ENCODE data around the gene COL5A1.

The COL5A1 gene

DNA sequence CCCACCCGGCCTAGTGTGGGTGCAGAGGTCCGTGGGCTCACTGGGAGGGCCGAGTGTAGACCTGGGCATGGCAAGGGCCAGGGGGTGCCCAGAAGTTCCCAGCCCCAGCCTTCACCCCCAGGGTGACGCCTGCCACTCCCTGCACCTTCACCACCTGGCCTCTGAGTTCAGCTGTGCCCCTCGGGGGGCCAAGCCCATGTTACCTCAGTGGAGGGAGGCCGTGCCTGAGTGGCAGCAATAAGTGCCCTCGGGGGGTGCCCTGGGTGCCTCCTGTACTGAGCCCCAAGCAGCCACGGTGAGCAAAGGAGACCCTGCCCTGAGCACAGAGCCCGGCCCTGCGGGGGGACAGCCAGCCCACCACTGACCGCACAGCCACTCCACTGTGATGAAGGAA, 228.7 kb downstream of the COL5A1 start:
- no peaks in the 10 kb centered on the region for H3K4me1 ChIP-seq
- TF ChIP-seq, protein P1, sequence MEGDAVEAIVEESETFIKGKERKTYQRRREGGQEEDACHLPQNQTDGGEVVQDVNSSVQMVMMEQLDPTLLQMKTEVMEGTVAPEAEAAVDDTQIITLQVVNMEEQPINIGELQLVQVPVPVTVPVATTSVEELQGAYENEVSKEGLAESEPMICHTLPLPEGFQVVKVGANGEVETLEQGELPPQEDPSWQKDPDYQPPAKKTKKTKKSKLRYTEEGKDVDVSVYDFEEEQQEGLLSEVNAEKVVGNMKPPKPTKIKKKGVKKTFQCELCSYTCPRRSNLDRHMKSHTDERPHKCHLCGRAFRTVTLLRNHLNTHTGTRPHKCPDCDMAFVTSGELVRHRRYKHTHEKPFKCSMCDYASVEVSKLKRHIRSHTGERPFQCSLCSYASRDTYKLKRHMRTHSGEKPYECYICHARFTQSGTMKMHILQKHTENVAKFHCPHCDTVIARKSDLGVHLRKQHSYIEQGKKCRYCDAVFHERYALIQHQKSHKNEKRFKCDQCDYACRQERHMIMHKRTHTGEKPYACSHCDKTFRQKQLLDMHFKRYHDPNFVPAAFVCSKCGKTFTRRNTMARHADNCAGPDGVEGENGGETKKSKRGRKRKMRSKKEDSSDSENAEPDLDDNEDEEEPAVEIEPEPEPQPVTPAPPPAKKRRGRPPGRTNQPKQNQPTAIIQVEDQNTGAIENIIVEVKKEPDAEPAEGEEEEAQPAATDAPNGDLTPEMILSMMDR (IDR thresholded peaks at IDR 0.05), result no peak
- no peaks in the 10 kb centered on the region for H3K9me3 ChIP-seq
- H3K4me3 ChIP-seq, result no peak overlapping the region
- no peak overlapping the region for H3K27ac ChIP-seq
- no peaks in the 10 kb centered on the region for H3K36me3 ChIP-seq
- intact Hi-C loops (cut with DNase I; ENCODE audit: low total_unique reads), result no loop called here
- DNase-seq, result peak in 1 of 2 donors; percentile 57
- H3K27me3 ChIP-seq, result peaks cover 0 to 21% of the 10 kb centered on the region in 2 donors

DNA sequence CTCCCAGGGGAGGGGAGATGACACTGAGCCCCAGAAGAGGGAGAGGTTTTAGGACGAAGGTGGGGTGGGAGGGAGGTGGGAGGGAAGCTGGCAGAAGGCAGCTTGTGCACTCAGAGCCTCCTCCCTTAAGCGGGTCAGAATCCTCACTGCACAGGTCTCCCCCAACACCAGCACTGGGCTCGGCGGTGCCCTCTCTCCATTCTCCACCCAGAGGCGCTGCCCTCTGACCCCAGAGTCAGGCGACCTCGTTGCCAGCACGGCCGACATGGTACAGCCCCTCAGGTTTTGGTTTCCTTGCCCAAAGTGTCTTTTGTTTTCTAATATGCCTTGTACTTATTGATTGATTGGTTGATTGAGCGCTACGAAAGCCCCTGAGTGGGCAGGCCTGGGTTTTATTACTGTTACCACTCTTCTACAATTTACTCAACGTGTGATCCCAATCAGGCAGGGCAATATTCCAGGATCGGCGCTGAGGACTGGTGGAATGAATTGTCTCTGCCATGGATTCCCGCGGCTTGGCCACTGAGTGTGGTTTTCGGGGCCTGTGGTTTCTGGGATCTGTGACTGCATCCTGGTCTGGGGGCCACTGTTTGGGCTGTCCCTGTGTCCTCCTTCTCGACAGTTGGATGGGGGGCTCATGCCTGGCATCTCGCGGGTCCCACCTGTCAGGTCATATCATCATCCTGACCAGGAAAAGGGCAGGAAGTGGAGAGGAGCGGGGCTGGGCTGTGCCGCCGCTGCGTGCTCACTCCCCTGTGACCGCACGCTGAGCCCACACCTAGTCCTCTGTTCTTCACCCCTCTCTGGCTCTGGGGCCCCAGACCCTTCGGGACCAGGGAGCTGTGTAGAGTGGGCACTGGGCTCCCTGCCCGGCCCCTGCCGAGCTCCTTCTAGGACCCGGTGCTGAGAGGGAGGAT, 229.4 kb downstream of the COL5A1 start:
- no peak overlapping the region for H3K4me3 ChIP-seq
- peak in 1 of 2 donors; percentile 50 for DNase-seq
- TF ChIP-seq, protein P1 (IDR thresholded peaks at IDR 0.05), result no peak
- no peaks in the 10 kb centered on the region for H3K9me3 ChIP-seq
- H3K27ac ChIP-seq, result no peak overlapping the region
- peaks cover 0 to 21% of the 10 kb centered on the region in 2 donors for H3K27me3 ChIP-seq
- H3K36me3 ChIP-seq, result no peaks in the 10 kb centered on the region
- H3K4me1 ChIP-seq, result no peaks in the 10 kb centered on the region
- intact Hi-C loops (cut with DNase I; ENCODE audit: low total_unique reads), result no loop called here

DNA sequence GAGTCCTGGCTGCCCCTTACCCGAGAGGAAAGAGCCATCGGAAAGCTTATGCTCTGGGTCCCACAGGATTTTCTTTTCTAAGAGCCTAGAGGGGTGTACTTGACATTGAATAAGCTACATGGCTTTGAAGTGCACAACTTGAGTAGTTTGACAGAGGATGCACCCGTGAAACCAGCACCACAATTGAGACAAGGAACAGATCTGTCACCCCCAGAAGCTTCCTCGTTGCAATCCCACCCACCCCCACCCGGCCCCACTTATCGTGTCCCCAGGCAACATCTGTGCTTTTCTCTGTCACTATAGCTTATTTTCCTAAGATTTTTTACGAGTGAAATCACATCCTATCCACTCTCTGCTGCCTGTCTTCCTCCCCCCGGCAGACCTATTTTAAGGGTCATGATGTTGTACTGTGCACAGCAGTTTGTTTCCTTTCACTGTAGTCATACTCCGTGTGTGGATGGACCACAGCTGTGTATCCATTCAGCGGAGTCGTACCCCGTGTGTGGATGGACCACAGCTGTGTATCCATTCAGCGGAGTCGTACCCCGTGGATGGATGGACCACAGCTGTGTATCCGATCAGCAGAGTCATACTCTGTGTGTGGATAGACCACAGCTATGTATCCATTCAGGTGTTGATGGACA, 230.2 kb downstream of the COL5A1 start:
- Histone ChIP-seq H3K27ac (no peak overlapping the region), H3K9me3 (no peaks in the 10 kb centered on the region), H3K36me3 (no peaks in the 10 kb centered on the region), H3K4me3 (no peak overlapping the region), H3K27me3 (peaks cover 0 to 21% of the 10 kb centered on the region in 2 donors), H3K4me1 (no peaks in the 10 kb centered on the region)
- no peak for DNase-seq
- TF ChIP-seq, protein P1 (IDR thresholded peaks at IDR 0.05), result no peak
- intact Hi-C loops (cut with DNase I; ENCODE audit: low total_unique reads), result no loop called here

DNA sequence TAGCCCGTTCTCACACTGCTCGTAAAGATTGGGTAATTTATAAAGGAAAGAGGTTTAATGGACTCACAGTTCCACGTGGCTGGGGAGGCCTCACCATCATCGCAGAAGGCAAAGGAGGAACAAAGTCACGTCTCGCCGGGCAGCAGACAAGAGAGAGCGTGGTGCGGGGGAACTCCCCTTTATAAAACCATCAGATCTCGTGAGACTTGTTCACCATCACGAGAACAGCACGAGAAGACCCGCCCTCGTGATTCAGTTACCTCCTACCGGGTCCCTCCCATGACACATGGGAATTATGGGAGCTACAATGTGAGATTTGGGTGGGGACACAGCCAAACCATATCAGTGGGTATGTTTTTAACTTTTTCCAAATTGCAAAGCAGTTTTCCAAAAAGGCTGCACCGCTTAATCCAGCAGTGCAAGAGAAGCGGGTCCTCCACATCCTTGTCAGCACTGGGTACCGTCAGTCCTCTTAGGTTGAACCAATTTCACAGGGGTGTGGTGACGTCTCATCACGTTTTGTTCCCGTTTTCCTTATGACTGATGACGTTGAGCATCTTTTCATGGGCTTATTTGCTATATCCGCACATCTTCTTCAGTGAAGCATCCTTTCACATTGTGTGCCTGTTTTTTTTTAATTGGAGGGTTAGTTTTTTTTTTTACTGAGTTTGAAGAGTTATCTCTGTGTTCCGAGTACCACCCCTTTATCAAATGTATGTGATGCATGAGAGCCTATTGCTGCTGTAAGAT, 231.1 kb downstream of the COL5A1 start:
- no peaks in the 10 kb centered on the region for H3K36me3 ChIP-seq
- peaks cover 0 to 21% of the 10 kb centered on the region in 2 donors for H3K27me3 ChIP-seq
- H3K9me3 ChIP-seq, result no peaks in the 10 kb centered on the region
- TF ChIP-seq, protein P1 (IDR thresholded peaks at IDR 0.05), result no peak
- DNase-seq, result no peak
- no peaks in the 10 kb centered on the region for H3K4me1 ChIP-seq
- intact Hi-C loops (cut with DNase I; ENCODE audit: low total_unique reads), result no loop called here
- H3K4me3 ChIP-seq, result no peak overlapping the region
- H3K27ac ChIP-seq, result no peak overlapping the region

DNA sequence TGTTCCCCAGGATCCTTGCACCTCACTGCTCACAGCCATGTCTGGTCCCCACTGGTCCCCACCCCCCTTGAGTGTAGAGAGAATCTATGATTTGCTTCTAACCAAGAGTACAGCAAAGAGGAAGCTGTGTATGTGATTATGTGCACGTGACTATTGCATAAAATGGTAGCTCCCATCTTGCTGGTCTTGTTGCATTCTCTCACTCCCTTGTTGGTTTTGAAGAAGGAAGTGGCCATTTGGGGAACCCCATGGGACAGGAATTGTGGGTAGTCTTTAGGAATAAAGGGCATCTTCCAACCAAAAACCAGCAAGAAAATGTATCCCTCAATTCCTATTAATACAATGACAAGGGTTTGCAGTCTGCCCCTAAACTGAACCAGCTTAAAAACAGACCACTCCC, 233.8 kb downstream of the COL5A1 start:
- TF ChIP-seq, protein P1 (IDR thresholded peaks at IDR 0.05), result no peak
- Histone ChIP-seq H3K9me3 (no peaks in the 10 kb centered on the region), H3K27ac (no peak overlapping the region), H3K4me1 (no peaks in the 10 kb centered on the region), H3K36me3 (no peaks in the 10 kb centered on the region), H3K27me3 (peaks cover 0 to 15% of the 10 kb centered on the region in 2 donors), H3K4me3 (no peak overlapping the region)
- no peak for DNase-seq
- intact Hi-C loops (cut with DNase I; ENCODE audit: low total_unique reads), result no loop called here

Measured in tibial artery (tissue), 4 donors.